CD4-positive, alpha-beta T cell treated with Interleukin-15 for 4 hours (primary cell): ENCODE data around the gene SEC16A.
"Not testable (repeated sequence)": the region's sequence is repeated elsewhere in the genome, so short reads cannot be mapped to it uniquely, and the experiment has no call there.

Source experiments
- DNase-seq: peaks from one replicate; pipeline ENCODE4 v3.0.0-alpha.2; 2020; ENCODE audit warnings: low spot score

The SEC16A gene

GRCh38 chr9:136419092-136419420 lies 63.8 kb downstream of the SEC16A start:
- no peak for DNase-seq

- no peak for DNase-seq
Observed at GRCh38 chr9:136418182-136419091, 64.4 kb downstream of the SEC16A start.

- DNase-seq = no peak
Observed at GRCh38 chr9:136416914-136417313, 65.9 kb downstream of the SEC16A start.

GRCh38 chr9:136416427-136416826 lies 66.4 kb downstream of the SEC16A start:
- DNase-seq = no peak

DNA sequence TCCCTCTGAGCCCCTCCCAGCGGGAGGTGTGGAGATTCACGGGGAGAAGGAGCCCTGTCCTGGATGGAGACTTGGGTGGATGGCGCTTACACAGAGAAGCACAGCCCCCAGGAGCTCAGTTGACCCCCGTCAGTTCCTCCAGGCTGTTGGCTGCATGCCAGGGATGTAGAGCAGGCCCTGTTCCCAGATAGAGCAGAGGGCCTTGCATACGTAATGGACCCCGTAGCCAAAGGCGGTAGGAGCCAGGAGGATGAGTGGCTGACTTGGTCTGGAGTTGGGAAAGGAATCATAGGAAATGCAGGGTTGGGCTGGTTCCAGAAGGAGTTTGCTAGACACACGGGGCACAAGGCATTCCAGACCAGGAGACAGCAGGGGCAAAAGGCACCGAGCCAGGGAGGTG lies 69.9 kb downstream of the SEC16A start:
- DNase-seq = no peak

DNA sequence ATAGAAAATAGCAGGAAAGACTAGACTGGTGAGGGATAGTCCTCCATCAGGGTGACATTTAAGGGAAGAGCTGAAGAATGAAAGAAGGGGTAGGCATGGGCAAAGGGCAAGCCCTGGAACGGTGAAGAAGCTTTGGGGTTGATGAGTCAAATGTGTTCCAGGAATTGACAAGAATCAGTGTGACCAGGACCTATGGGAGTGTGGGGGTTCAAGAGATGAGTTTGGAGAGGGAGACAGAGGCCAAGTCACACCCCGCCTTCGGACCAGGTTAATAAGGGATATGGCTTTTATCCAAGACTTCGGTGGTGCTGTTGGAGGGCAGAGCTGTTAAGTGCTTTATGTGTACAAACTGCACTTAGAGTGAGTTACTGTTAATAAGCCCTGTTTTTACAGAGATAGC lies 71.5 kb downstream of the SEC16A start:
- DNase-seq = no peak

- peak; percentile 92 for DNase-seq
Observed at GRCh38 chr9:136410500-136411287, 72.1 kb downstream of the SEC16A start, which contains the start of the genes ENTR1 and PMPCA. Gene ENTR1, minus strand, starts transcription at chr9:136410614. Its CDS starts 217 bp downstream, at chr9:136410397. Gene PMPCA, plus strand, starts transcription at chr9:136410658. Its CDS starts 11 bp downstream, at chr9:136410669.

DNA sequence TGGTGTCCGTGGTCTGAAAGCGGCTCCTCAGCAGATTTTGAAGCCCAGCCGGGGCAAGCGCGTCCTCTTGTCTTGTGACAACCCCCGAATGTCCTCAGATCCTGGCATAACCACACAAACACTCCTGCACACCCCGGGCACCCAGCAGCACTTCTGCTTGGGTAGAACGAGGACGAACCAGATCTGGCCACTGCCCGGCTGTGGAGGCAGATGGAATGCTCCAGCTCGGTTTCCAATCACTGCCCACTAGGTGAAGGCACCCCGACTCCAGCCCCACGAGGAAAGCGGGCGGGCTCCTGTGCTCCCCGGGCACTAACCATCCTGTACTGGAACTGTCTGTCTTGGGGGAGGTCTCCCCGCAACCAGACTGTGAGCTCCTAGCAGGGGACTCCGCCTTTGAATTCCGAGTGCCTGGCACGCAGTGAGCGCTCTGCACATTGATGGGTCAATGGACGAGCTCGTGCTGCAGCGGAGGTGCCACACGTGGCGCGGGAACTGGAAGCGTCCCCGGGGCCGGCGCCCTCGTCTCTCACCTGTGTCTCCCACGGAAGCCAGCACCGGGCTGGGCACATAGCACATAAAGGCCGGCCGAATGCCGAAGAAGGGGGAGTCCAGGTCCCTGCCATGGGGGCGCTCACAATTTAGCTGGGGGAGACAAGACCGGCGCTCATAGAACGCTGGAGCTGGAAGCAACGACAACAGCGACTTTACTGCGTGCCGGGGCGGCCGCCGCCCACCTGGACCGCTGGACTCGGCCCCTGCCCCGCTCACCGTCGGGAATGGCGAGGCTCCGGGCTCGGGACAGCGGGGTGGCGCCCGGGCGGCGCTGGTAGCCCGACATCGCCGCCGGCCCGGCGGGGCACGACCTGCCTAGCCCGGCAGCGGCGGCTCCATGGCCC lies 73.0 kb downstream of the SEC16A start:
- DNase-seq = no peak

DNA sequence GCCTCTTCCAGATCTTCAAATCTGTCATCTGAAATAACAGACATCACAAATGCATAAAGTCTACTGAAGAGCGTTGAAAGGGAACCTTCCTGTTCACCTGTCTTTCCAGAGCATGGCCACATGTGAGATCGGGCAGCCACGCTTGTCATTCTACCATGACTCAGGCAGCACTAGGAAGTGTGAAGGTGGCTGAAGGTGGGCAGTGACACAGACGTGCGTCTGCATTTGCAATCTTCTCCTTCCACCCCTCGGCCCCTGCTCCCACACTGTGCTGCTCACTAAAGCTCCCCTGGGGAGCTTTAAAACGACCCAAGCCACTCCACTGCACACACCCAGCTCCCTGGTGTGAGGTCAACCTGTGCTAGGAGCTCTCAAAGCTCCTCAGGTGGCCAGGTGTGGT lies 74.9 kb downstream of the SEC16A start:
- no peak for DNase-seq

DNA sequence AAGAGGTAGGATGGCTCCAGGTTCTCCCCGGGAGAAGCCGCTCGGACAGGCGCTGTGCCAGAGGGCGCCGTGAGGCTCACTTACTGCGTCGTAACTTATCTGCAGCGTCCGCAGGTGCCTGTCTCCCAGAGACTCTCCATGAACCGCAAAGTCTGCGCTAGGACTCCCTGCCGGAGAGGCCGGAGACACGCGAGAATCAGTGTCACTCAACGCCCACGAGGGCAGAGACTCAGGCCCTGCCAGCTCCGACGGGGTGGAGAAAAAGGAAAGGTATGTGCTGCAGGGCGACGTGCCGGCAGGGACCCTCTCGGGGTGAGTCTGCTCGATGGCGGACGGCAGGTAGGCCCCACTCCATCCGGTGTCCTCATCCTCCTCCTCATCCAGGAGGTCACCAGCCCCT lies 75.8 kb downstream of the SEC16A start:
- DNase-seq = not testable (repeated sequence)

DNA sequence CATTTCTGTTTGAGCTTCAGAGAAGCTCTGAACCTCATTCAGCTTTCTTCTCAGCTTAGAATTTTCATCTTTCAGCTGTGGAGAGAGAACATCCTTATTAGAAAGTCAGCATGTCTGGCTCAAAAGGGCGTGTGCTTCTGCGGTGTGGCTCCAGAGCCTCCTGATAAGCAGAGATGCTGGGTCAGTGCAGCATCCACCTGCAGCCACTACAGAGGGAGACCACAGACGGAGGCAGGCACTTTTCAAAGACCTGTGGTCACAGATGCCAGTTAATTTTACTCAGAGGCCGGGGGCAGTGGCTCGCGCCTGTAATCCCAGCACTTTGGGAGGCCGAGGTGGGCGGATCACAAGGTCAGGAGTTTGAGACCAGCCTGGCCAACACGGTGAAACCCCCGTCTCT lies 76.9 kb downstream of the SEC16A start:
- DNase-seq = not testable (repeated sequence)

DNA sequence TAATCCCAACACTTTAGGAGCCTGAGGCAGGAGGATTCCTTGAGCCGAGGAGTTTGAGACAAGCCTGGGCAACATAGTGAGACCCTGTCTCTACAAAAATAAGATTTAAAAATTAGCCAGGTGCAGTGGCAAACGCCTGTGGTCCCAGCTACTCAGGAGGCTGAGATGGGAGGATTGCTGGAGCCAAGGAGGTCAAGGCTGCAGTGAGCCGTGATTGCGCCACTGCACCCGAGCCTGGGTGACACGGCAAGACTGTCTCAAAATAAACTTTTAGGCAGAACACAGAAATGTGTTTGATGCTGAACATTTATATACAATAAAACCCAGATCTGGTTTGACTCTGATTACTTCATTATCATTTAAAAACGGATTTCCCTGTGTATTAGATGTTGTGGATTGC lies 77.4 kb downstream of the SEC16A start:
- DNase-seq = no peak

GRCh38 chr9:136404801-136405136 lies 78.1 kb downstream of the SEC16A start:
- no peak for DNase-seq

DNA sequence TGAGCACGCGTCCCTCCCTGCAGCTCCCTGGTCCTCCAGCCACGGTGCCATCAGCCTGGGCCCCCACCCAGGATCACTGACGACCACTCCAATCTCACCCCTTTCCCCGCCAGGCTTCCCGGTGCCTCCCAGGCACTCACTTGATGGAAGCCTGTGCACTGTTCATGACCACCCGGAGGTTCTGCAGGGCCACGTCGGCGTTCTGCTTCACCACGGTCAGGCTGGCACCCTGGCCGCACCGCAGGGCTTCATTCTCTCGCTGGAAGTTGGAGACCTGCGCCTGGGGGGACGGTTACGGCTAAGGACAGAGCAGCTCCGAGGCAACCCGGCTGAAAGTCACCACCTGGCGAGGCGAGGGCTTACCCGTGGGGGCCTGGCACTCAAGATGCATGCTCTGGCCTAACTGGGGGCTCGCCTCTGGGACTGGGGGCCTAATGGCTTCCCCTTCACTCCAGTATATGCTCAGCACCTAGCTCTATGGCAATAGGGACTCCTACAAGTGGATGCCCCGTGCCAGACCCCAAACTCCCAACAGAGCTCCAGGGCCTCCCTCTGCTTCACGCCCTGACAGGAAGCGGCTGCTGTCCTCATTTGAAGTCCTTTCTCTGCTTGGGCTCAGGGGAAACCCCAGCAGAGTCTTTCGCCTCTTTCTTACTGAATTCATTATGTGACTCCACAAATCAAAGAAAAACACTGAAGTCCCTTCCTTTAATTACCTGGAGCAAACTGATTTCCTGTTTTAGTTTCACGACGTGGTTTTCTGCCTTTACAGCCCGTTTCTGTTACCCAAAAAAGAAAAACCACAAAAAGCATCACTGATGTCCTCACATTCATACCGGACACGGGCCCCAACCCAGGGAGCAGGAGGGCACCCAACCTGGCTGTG lies 78.7 kb downstream of the SEC16A start:
- DNase-seq = peak; percentile 38

GRCh38 chr9:136403538-136403914 lies 79.3 kb downstream of the SEC16A start:
- DNase-seq = peak; percentile 89

DNA sequence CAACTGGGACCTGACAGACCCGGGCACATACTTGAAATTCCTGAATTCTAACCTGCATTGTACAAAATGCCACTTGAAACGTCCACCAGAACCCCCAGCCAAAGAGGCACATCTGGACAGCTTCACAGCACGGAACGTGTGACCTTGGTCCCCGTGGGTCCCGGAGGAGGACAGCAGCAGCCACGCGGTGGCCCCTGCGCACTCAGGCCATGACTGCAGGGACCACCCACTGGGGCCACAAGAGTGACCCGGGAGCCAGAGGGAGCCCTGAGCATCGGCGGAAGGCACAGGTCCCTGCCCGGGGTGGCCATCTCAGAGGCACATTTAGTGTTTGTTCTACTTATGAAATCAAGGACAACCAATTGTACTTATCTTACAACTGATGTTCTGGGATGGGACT lies 80.8 kb downstream of the SEC16A start:
- DNase-seq = no peak

GRCh38 chr9:136401173-136401922 lies 81.5 kb downstream of the SEC16A start:
- DNase-seq = no peak

- peak; percentile 87 for DNase-seq
Observed at GRCh38 chr9:136400038-136400834, 82.6 kb downstream of the SEC16A start, which contains the start of gene SNAPC4. Gene SNAPC4, minus strand, starts transcription at chr9:136400170. Its CDS starts 1,742 bp downstream, at chr9:136398428.
